AG04449 (cell line): Measurements from ENCODE around the gene ABCC10.

Experiments used
- CTCF ChIA-PET: fragments of 350-600 bp; formaldehyde crosslinking; extraction: SDS; loops from one replicate; lab custom pipeline; 2021; ENCODE audit warnings: antibody characterized with exemption; lab: Yijun Ruan, JAX
- POLR2A ChIA-PET: fragments of 400-600, 350-600 bp; formaldehyde crosslinking; extraction: SDS; loops from one replicate; lab custom pipeline; 2020; ENCODE audit warnings: antibody characterized with exemption, inconsistent platforms; lab: Yijun Ruan, JAX
- DNase-seq: peaks from one replicate; pipeline ENCODE4 v3.0.0-alpha.2; 2010; ENCODE audit warnings: low read depth, low spot score
- H3K4me3 ChIP-seq: 2 replicates; pipeline ENCODE4 v1.5.1; 2011; ENCODE audit warnings: low read depth, mild to moderate bottlenecking, control low read depth, low read length
- CTCF ChIP-seq: IDR thresholded peaks from one replicate; pipeline ENCODE4 v1.5.1; 2011; ENCODE audit warnings: mild to moderate bottlenecking, moderate library complexity, low read length, control low read depth, inconsistent platforms; ENCODE audit not compliant: insufficient read depth; ENCODE audit errors: missing control alignments

ABCC10 gene

GRCh38 chr6:43468240-43468639 lies 40.9 kb downstream of the ABCC10 start:
- CTCF ChIA-PET: no interaction called here
- POLR2A ChIA-PET: no interaction called here
- TF ChIP-seq CTCF: no peak
- H3K4me3 ChIP-seq: no peak overlapping the region
- no peak for DNase-seq

- CTCF ChIA-PET: interaction anchor here (0.8 to 1.5 kb wide), 3 partner anchors 15 to 38 kb away, joined by 3 to 4 read pairs (median 4); no protein-coding TSS in a partner anchor
- POLR2A ChIA-PET: no interaction called here
These were observed 41.7 kb downstream of the ABCC10 start for GRCh38 chr6:43468748-43469681.

GRCh38 chr6:43469947-43470346 lies 42.6 kb downstream of the ABCC10 start:
- no peak overlapping the region for H3K4me3 ChIP-seq
- ChIA-PET CTCF (interaction anchor here (0.8 to 1.5 kb wide), 4 partner anchors 13 to 37 kb away, joined by 3 to 4 read pairs (median 4); no protein-coding TSS in a partner anchor), POLR2A (no interaction called here)
- DNase-seq: no peak
- TF ChIP-seq CTCF: no peak

More at GRCh38 chr6:43468748-43469681, 41.7 kb downstream of the ABCC10 start:
- H3K4me3 ChIP-seq: no peak overlapping the region
- no peak for TF ChIP-seq CTCF
- no peak for DNase-seq

GRCh38 chr6:43471399-43471798 lies 44.1 kb downstream of the ABCC10 start:
- CTCF ChIA-PET: interaction anchor here (1.0 to 1.6 kb wide), 5 partner anchors 15 to 35 kb away, joined by 3 to 5 read pairs (median 4); no protein-coding TSS in a partner anchor
- POLR2A ChIA-PET: no interaction called here
- no peak for DNase-seq
- H3K4me3 ChIP-seq: no peak overlapping the region
- TF ChIP-seq CTCF: no peak

- no peak for TF ChIP-seq CTCF
- DNase-seq: no peak
- H3K4me3 ChIP-seq: no peak overlapping the region
- ChIA-PET POLR2A (no interaction called here), CTCF (interaction anchor here (1.0 to 1.6 kb wide), 3 partner anchors 16 to 34 kb away, joined by 4 to 5 read pairs (median 5); no protein-coding TSS in a partner anchor)
These were observed 45.2 kb downstream of the ABCC10 start for GRCh38 chr6:43472515-43472914.

- no peak overlapping the region for H3K4me3 ChIP-seq
- ChIA-PET CTCF (interaction anchor here (5.2 kb wide), 1 partner anchor 20 kb away, joined by 21 read pairs; no protein-coding TSS in a partner anchor), POLR2A (no interaction called here)
- no peak for DNase-seq
- no peak for TF ChIP-seq CTCF
These were observed 48.2 kb downstream of the ABCC10 start for GRCh38 chr6:43475516-43475915.
